SKM-1 treated with dmso at 0.1 percent for 144 hours (cell line): ENCODE data around the gene NR1H4.

Experiments
- DNase-seq: peaks from one replicate; lab custom pipeline; 2025; ENCODE audit not compliant: unreplicated experiment; lab: John Stamatoyannopoulos, UW

NR1H4 gene

DNA sequence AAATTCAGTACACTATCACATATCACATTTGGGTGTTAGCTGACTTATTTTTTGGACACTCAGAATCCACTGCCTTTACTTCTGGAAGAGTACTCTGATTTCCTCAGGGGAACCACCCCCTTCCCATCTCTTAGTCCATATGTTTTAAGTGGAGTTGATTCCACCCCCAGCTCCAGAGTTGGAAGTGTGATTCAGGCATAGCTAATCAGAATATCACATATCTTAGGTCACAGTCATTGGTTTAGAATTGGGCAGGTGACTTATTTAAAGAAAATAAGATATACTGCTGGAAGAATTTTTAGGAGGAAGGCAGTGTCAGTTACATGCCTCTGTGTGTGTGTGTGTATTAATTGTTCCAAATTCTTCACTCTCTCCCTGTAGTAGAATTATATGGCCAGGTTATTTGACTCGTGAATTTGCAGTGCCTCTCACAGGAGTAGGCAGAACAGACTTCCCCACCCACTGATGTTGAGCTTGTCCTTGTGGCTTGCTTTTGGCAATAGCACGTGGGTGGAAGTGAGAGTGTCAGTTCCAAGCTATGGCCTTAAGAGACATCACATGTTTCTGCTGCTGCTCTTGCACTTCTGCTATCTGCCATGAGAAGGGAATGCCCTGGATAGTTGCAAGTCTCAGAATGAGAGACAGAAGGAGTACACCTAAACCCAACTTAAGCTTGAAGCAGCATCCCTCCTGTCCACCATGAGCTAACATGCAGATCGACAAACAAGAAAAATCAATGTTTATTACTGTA is 93.4 kb downstream of the NR1H4 start:
- peak; percentile 6 for DNase-seq

DNA sequence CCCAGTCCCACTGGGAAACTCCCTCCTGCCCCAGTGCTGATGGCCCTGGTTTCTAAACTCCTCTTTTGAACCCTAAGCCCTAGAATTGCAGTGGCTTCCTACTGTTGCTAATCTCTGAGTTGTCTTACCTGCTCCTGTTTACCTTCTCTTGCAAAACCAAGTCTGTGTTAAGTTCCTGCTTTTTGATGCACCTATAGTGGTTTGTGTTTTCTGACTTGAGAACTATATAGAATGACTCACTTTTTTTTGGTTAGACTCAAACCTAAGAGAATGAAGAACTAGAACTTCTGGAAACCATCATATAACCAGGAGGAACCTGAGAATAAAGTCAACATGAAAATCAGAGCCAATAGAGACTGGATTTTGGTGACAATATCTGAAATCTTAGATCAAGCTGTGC is 94.3 kb downstream of the NR1H4 start:
- DNase-seq = no peak

DNA sequence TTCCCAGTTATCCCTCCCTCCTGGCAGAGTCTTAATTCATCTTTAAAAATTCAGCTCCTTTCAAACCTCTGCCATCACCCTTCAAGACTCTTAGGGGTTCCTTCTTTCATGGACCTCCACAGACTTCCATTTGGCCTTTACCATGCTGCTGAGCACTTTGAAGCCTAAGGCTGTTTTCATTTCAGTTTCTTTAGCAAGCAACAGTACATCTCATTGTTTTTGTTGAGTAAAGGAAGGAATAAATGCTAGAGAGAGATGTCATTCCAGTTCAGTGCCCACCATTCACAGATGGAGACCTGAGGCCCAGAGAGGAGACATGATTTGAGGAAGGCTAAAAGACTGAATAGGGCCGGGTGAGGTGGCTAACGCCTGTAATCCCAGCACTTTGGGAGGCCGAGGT is 98.5 kb downstream of the NR1H4 start:
- DNase-seq = no peak

DNA sequence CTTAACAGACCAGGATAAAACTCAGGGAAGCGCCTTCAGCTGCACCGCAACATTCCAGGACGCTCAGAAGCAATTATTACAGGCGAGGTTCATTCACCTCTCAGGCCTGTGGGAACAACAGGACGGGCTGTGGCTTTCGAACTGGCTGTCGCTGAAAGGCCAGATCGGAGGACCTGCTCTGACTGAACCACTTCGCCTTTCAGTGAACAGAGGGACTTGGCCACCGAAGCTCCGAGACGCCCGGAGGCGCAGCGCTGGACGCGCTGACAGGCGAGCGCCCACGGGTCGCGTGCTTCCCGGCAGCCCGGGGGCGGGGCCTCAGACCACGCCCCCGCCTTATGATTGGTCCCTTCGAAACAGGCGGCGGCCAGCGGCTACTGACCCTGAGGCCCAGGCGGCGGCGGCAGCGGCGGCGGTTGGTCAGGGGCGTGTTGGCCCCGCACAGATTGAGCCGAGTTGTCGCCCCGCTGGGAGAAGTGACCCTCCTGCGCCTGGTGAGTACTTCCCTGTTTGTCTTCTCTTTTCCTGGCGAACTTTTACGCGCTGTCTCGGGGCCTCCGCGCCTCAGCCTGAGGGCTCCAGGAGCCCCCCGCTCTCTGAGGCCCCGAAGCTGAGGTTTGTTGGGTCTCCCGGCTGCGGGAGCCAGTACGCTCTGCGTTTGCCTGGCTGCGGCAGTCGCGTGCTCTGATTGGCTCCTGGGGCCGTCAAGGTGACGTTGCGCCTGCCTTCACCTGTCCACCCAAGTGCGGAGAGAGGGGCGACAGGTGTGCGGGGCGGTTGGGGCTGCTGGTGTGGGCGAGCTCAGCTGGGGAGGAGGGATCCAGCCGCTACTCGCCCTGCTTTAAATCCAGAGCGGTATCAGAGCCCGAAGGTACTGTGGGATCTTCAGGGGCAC is 99.9 kb downstream of the NR1H4 start, which contains the start of gene GAS2L3:
Gene GAS2L3, plus strand, starts transcription at position 393 of the 895 bp plus-strand sequence. CDS start 21,221 bp downstream, outside the sequence.
- peak; percentile 49 for DNase-seq

DNA sequence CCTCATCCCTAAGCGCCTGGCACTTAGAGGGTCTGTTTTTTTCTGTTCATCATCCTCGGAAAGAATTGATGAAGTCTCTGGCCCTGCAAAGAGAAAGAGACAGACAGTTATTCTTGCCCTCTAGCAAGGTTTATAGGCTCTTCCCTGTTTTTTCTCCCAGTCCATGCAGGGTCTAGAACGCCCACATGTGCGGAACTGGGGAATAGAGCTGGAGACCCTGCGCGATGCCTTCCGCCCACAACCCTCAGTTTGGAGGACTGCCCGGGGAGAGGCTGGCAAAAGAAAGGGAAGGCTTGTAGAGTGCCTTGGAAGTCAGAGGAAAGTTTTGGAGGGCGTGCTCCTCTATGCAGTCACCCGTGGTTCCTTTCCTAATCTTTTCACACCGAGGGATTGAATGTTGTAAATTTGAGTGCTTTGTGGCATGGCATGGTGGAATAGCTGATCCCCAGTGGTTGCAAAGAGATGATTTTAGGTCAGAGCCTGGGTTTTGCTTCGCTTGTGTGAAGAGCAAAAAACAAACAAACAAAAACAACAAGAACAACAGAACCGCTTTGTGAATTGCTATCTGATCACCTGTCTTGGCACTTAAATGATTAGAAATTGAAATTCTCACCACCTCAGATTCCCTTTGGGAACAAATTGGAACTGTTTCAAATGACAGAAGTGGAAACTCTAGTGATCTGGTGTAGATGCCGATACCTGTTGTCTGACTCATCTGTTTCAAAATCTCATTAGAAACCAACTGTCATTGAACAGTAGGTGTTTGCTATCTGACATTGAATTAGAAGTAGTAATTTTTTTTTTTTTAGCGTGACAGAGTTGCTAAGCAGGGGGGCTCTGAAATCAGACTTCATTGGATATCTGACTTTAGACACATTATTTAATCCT is 100.8 kb downstream of the NR1H4 start:
- DNase-seq = no peak

DNA sequence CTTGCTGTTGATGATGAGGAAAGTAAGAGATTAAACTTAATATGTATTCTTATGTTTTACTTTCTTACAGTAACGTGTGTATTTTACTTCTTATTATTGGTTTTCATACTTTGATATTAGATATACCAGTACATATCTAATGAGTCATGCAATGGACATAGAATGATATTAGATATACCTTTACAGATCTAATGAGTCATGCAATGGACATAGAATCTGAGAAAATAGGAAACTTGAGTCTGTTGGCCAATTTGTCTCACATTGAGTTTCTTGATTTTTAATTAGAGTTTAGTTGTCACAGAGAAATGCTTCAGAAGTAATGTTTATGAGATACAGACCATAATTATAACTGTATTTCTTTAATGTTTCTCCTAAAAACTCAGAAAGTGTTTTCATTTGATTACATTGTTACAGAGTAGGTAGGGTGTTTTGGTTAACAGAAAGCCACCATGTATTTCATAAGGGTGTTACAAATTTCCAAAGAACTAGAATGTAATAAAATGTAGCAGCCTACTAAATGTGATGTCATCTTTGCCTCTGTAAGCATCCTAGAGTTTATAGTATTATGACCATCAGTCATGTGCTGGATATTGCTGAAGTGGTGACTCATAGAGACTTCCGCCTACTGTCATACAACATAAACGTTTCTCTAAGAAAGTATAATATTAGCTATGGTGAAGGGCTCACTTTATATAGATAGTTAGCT is 102.8 kb downstream of the NR1H4 start:
- DNase-seq = no peak

DNA sequence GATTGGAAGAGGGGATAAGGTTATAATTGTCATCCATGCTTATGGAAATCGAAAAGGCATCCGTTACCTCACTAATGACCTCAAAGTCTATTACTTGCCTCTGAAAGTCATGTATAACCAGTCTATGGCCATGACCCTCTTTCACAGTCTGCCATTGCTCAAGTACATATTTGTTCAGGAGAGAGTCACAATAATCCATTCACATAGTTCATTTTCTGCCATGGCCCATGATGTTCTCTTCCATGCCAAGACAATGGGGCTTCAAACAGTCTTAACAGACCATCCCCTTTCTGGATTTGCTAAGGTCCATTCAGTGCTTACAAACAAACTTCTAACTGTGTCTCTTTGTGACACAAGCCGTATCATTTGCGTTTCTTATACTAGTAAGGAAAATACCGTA is 105.3 kb downstream of the NR1H4 start:
- no peak for DNase-seq

DNA sequence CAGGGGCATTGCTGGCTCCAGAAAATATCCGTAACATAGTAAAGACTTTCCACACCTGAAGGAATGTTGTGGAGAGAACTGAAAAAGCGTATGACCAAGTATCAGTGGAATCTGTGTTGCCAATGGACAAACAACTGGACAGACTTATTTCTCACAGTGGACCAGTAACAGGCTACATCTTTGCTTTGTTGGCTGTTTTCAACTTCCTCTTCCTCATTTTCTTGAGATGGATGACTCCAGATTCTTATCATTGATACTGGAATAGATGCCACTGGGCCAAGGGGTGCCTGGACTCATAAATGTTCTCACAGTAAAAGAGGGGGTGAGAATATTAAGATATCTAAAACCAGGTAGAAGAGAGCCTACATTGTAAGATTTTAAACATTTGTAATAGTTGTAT is 106.2 kb downstream of the NR1H4 start:
- no peak for DNase-seq

DNA sequence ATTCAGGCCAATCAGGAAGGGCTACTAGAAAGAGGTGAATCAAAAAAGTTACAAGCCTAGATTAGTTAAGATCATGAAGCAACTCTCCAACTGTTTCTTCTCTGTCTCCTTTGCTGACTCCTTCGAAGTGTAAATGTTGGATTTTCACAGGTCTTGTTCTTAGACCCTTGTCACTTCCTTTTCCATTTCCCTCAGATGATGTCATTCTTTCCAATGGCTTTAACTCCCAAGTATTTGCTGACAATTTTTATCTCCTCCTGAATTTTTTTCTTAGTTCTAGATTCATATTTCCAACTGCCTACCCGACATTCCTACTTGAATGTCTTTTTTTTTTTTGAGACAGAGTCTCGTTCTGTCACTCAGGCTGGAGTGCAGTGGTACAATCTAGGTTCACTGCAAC is 110.6 kb downstream of the NR1H4 start:
- DNase-seq = no peak

DNA sequence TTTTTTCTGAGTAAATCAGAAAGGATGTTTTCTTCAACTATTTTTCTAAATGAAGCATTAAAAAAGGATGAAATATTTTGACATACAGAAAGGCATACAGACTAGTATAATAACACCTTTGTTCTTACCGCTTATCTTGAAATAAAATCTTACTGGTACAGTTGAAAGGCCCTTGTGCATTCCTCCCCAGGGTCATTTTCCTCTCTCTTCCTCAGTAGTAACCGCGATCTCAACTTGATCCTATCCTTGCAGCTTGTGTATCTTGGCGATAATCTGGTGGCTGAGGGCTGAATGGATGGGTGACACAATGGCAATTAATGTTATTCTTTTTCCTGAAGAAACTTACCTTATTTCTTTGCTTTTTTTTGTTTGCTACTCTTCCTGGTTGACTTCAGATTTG is 118.3 kb downstream of the NR1H4 start:
- no peak for DNase-seq

DNA sequence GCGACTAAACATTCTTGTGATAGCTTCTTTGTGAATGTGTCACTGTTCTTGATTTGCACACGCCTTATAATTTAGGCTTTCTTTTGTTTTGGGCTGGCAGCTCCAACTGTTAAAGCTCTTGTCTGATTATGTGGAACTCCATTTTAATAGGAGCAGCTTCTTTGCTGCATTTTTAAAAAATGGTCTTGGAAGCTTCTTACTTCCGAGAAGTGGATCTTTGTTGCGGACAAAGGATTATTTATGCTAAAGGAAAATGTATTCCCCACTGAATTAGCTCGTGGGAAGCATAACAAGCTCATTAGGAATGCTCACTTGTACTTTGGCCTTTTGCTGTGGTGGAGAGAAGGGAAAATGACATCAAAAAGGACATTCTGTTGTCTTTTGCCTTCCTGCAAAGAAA is 119.8 kb downstream of the NR1H4 start:
- DNase-seq = no peak

DNA sequence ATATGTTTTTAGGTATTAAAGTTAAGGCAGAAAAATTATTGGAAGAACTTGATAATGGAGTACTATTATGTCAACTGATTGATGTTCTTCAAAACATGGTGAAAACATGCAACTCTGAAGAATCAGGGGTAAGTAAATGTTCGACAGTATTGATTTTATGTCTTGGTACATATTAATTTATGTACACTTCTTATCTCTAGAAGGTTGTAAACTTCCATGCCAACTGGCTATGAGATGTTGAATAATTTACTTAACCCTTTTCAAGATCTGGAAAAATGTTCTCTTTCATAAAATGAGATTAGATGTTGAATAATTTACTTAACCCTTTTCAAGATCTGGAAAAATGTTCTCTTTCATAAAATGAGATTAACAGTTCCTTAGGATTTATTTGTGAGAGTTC is 128.0 kb downstream of the NR1H4 start:
- no peak for DNase-seq

DNA sequence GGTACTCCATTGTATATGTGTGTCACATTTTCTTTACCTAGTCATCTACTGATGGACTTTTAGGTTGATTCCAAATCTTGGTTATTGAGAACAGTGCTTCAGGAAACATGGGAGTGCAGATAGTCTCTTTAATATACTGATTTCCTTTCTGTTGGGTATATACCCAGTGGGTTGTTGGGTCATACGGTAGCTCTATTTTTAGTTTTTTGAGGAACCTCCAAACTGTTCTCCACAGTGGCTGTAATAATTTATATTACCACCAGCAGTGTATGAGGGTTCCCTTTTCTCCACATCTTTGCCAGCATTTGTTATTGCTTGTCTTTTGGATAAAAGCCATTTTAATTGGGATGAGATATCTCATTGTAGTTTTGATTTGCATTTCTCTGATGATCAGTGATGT is 129.3 kb downstream of the NR1H4 start:
- DNase-seq = peak; percentile 7

DNA sequence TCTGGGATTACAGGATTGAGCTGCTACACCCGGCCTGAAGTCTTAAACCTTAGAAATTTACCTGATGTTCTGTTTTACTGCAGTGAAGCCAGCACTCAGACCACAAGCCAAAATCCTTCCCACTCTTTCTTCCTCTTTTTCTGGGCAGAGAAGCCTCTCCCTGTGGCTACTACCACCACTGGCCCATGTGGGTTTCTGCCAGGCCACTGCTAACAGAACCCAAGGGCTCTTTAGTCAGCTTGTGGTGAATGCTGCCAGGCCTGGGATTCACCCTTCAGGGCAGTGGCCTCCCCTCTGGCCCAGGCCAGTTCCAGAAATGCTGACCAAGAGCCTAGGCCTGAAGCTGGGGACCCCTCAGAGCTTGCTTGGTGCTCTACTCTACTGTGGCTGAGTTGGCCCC is 135.1 kb downstream of the NR1H4 start:
- DNase-seq = peak; percentile 42

DNA sequence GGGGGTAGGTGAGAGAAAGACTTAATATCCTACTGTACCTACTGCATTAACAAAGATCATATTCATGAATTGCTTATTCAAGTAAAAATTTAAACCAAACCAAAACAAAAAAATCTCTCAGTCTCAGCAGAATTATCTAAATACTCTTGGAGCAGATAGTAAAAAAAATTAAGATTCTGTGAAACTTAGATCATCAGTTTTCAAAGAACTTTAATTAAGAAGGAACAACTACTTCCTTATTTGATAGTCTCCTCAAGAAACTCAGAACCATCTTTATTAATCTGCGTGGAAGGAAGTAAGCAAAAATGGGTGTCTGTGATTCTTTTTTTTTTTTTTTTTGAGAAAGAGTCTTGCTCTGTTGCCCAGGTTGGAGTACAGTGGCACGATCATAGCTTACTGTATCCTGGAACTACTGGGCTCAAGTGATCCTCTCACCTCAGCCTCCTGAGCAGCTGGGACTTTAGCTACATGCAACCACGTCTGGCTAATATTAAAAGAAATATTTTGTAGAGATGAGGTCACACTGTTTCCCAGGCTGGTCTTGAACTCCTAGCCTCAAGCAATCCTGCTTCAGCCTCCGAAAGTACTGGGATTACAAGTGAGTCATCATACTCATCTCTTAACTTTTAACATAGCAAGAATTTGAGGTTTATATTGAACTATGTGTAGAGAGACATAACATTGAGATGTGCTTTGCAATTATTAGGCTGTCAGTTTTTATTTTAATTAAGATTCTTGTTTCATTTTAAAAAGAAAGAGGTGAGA is 137.2 kb downstream of the NR1H4 start:
- DNase-seq = no peak

DNA sequence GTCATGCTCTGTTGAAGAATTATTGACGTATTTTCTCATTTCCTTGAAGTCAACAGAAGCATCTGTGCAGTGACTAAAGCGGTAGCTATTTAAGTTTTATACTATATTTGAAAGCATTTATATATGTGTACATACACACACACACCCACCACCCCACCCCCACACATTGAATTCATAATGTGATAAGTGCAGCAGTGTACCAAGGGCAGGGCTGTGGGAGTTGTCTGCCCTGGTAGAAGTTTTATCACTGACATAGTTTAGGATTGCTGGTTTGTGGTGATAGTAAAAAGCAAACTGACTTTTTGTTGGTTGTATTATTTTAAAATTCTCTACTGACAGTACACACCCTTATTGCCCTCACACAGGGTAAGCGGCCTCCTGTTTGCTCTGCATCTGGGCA is 138.9 kb downstream of the NR1H4 start:
- no peak for DNase-seq
